Measurements from ENCODE around the gene LRIT3.

LRIT3 gene

DNA sequence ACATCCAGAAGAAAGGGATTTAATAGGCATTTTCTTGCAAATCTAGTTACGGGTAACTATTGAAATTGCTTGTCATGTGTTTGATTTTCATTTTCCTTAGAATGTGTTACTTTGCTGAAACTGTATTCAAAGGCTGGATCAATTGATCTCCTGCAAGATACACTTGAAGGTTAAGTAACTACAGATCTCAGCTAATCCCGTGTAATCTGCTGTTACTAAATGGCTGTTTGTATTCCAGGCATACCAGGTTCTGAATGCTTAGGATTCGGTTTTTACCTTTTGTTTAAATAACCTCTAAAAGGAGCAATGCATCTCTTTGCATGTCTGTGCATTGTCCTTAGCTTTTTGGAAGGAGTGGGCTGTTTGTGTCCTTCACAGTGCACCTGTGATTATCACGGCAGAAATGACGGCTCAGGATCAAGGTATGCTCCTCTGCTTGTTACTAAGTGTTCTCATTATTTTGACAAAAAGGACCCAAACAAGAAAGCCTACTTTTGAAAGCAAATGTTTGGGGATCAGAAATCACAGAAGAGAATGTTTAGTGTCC lies at the start of gene LRIT3:
Gene LRIT3, plus strand, starts transcription at position 212 of the 547 bp plus-strand sequence. Its CDS starts 95 bp downstream, at position 307.
- DNase-seq (ENCODE audit: low spot score), result no peak

- no peak for DNase-seq (ENCODE audit: low spot score)
These were observed 49.0 kb upstream of the LRIT3 start for GRCh38 chr4:109798866-109799265.

DNA sequence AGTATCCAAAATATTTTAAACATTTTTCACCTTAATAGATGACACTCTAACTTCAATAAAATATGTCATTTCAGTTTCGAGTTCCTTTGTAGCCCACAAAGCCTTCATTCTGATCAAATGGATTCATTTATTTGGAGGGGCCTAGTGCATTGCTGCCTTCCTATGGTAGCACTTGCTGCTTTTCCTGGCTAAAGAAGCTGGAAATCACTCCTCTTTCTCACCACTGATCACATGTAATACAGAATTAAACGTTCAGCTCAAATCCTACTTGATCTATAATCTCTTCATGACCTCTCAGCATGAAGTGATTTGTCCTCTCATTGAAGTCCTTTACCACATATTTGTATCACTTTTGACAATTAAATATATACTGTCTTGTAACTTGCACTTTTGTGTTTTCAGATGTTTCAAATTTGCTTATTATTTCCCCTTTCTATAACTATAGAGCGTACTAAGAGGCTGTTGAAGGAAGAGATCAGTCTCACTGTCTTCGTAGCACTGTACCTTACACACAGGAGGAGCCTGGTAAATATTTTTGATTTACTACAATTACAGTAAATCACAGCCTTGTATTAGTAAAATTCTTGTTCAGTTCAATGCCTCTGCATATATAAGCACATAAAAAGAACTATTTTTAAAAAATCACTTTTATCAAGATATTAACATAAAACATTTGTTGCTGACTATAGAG lies 46.7 kb upstream of the LRIT3 start:
- DNase-seq (ENCODE audit: low spot score), result no peak

GRCh38 chr4:109801895-109802319 lies 46.0 kb upstream of the LRIT3 start, which contains the start of gene CFI:
CFI (minus strand) TSS chr4:109801999; CDS start chr4:109801971, 28 bp downstream.
- no peak for DNase-seq (ENCODE audit: low spot score)

- DNase-seq (ENCODE audit: low spot score), result peak; percentile 13
These were observed 43.9 kb upstream of the LRIT3 start for GRCh38 chr4:109803924-109804571.

DNA sequence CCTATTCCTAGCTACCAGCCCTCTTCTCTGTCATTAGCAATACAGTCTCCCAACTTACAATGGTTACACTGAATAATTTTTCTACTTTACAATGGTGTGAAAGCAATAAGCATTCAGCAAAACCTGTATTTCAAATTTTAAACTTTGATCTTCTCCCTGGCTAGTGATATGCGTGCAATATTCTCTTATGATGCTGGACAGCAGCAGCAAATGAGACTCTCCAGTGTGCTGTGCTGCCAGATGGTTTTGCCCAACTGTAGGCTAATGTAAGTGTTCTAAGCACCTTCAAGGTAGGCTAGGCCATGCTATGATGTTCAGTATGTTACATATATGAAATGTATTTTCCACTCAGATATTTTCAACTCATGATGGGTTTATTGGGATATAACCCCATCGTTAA lies 38.3 kb upstream of the LRIT3 start:
- no peak for DNase-seq (ENCODE audit: low spot score)

- DNase-seq (ENCODE audit: low spot score), result no peak
These were observed 37.1 kb upstream of the LRIT3 start for GRCh38 chr4:109810552-109811387.

GRCh38 chr4:109811707-109812106 lies 36.2 kb upstream of the LRIT3 start:
- no peak for DNase-seq (ENCODE audit: low spot score)

DNA sequence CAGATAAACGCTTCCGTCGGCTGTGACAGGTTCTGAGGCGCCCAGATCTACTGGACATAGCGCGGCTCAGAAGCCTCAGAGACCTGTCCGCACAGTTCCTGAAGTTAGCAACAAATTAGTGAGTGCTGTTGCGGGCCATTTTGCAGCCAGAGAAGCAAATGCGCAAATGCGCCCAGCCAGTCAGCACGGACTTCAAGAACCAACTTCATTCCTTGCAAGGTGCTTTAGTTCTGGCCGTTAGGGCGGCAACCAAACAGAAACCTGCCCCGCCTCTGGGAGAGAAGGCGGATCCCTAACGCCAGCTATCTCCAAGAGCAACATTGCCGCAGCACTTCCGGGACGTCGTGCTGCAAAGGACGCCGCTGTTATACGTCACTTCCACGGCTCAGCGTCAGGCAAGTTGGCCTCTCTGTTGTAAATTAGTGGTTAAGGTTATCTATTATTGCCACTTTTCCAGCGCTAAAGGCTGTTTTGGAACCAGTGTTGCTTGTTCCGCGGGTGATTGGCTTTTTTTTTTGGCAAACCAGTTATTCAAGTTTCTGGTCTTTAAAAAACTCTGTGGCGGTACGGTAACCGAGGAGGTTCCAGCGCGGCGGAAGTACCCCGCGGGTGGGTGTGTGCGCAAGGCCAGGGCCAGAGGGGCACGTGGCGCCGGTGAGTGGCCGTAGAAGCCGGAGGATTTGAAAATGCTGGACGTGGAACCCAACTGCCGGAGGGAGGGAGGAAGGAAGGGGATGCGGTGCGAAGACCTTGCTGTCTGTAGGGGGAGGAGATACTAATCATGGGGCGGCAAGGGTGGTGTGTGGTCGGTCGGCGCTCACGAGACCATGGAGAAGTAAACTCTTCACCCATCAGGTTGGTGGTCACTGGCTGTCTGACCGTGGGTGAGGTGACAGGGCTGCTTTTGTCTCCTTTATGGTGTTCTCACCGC lies 32.5 kb upstream of the LRIT3 start, which contains the start of gene GAR1:
Gene GAR1, plus strand, starts transcription at position 612 of the 931 bp plus-strand sequence. CDS start 403 bp downstream, outside the sequence.
- DNase-seq (ENCODE audit: low spot score), result peak; percentile 86

GRCh38 chr4:109816082-109816442 lies 31.8 kb upstream of the LRIT3 start:
- peak; percentile 33 for DNase-seq (ENCODE audit: low spot score)

- DNase-seq (ENCODE audit: low spot score), result no peak
These were observed 31.0 kb upstream of the LRIT3 start for GRCh38 chr4:109816894-109817293.

DNA sequence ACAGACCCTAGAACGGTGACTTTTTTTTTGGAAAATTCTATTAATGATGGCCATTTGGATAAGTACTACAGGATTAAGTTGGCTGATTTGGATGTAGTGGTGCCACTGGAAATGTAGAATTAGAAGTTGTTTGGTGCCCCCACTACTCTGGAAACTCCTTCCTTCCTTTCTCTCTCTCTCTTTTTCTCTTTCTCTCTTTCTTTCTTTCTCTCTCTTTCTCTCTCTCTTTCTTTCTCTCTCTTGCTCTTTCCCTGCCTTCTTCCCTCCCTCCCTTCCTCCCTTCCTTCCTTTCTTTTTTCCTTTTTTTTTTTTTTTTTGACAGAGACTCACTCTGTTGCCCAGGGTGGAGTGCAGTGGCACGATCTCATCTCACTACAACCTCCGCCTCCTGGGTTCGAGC lies 29.6 kb upstream of the LRIT3 start:
- DNase-seq (ENCODE audit: low spot score), result no peak

GRCh38 chr4:109820563-109820962 lies 27.3 kb upstream of the LRIT3 start:
- DNase-seq (ENCODE audit: low spot score), result no peak

GRCh38 chr4:109821185-109821584 lies 26.7 kb upstream of the LRIT3 start:
- no peak for DNase-seq (ENCODE audit: low spot score)

- DNase-seq (ENCODE audit: low spot score), result peak; percentile 18
These were observed 21.2 kb upstream of the LRIT3 start for GRCh38 chr4:109826719-109827118.

- DNase-seq (ENCODE audit: low spot score), result no peak
These were observed 20.2 kb upstream of the LRIT3 start, which contains the start of gene RRH for GRCh38 chr4:109827672-109828071. RRH (plus strand) TSS chr4:109827972; CDS start chr4:109828028, 56 bp downstream.

DNA sequence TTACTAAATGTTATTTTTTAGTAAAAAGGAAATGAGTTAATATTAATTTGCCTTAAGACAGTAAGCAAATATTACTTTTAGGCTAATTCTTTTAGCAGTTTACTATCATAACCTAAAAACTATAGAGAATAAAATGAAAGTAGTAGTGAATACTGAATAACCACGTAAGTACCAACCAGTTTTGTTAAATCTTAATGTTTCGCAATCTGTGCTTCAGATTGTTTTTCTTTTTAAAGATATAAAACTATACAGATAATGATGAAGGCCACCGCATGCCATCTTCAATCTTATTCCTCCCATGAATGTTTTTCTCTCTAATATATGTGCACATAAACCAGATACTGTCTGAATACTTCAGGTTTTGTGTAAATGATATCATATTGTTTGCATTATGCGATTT lies 14.2 kb upstream of the LRIT3 start:
- DNase-seq (ENCODE audit: low spot score), result no peak

GRCh38 chr4:109836985-109837384 lies 10.9 kb upstream of the LRIT3 start:
- no peak for DNase-seq (ENCODE audit: low spot score)

- no peak for DNase-seq (ENCODE audit: low spot score)
These were observed 1.4 kb upstream of the LRIT3 start for GRCh38 chr4:109846395-109847098.

DNA sequence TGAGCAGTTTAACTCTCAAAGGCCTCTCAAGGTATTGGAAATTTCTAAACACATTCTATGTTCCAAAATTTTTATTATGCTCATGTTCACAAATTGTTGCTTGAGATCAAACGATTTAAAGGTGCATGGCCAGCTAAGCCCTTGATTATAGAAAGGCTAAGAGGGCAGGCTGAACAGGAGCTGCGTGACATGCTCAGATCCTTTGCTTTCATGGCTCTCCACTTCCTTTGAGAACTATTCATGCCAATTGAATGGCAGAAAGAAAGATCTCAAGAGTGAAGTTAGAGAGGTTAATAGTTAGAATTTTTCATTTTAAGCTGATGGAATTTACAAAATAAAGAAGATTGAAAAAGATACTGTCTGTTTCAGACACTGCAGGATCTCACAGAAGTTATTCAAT lies 594 bp downstream of the LRIT3 start:
- no peak for DNase-seq (ENCODE audit: low spot score)

Measured in CD4-positive, alpha-beta T cell treated with Interleukin-15 for 4 hours (primary cell).